Ishikawa (cell line): ENCODE measurements around the gene POLG.
A peak's percentile ranks its signal among the peaks of the same experiment; 100 is the strongest.

Experiments
- CEBPB ChIP-seq: IDR thresholded peaks from 2 replicates; pipeline ENCODE4 v1.6.1; 2012
- CREB1 ChIP-seq: IDR thresholded peaks from 2 replicates; pipeline ENCODE4 v1.6.1; 2012; ENCODE audit warnings: low read depth
- EGR1 ChIP-seq: IDR thresholded peaks from 2 replicates; pipeline ENCODE4 v1.6.1; 2012
- EP300 ChIP-seq: IDR thresholded peaks from 2 replicates; pipeline ENCODE4 v1.6.1; 2012; ENCODE audit warnings: borderline replicate concordance
- FOXM1 ChIP-seq: IDR thresholded peaks from 2 replicates; pipeline ENCODE4 v1.6.1; 2012; ENCODE audit warnings: low read depth, borderline replicate concordance
- NFIC ChIP-seq: IDR thresholded peaks from 2 replicates; pipeline ENCODE4 v1.6.1; 2012
- RAD21 ChIP-seq: IDR thresholded peaks from 2 replicates; pipeline ENCODE4 v1.6.1; 2012; ENCODE audit warnings: low read depth
- TAF1 ChIP-seq: IDR thresholded peaks from 2 replicates; pipeline ENCODE4 v1.6.1; 2012; ENCODE audit warnings: low read depth, mild to moderate bottlenecking
- TCF12 ChIP-seq: IDR thresholded peaks from 2 replicates; pipeline ENCODE4 v1.6.1; 2012; ENCODE audit warnings: low read depth
- TEAD4 ChIP-seq: IDR thresholded peaks from 2 replicates; pipeline ENCODE4 v1.6.1; 2012
- YY1 ChIP-seq: IDR thresholded peaks from 2 replicates; pipeline ENCODE4 v1.6.1; 2012; ENCODE audit warnings: low read depth
- ZBTB7A ChIP-seq: IDR thresholded peaks from 2 replicates; pipeline ENCODE4 v1.6.1; 2012; ENCODE audit warnings: low read depth
- TF ChIP-seq, protein P1 (sequence below): IDR thresholded peaks from 2 replicates; pipeline ENCODE4 v1.6.1; 2012
- TF ChIP-seq, protein P2 (sequence below): IDR thresholded peaks from 2 replicates; pipeline ENCODE4 v1.6.1; 2012; ENCODE audit warnings: low read depth, mild to moderate bottlenecking
- TF ChIP-seq, protein P3 (sequence below): IDR thresholded peaks from 2 replicates; pipeline ENCODE4 v1.6.1; 2012

The POLG gene

DNA sequence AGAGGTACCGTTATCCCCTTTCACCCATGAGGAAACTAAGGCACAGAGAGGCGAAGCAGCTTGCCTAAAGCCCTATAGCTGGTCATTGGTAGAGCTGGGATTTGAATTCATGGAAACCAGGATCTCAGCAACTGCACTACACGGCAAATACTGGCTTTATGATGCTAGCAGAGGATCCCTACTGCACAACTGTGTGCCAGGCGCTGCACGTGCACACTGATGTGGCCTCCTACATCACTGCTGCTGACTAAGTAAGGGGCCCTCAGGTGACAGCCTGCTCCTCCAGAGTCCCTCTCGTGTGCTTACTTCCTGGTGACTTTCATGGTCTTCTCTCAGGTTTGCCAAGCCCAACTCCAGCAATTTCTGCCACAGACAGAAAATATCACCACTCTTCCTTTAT is 3.4 kb upstream of the POLG start:
- TF ChIP-seq TAF1 (no peak), RAD21 (no peak), EGR1 (no peak), YY1 (no peak), CREB1 (no peak), ZBTB7A (no peak), NFIC (no peak), EP300 (no peak), FOXM1 (no peak), CEBPB (no peak)
- TF ChIP-seq, protein P1, sequence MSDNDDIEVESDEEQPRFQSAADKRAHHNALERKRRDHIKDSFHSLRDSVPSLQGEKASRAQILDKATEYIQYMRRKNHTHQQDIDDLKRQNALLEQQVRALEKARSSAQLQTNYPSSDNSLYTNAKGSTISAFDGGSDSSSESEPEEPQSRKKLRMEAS, result no peak
- TF ChIP-seq, protein P2, sequence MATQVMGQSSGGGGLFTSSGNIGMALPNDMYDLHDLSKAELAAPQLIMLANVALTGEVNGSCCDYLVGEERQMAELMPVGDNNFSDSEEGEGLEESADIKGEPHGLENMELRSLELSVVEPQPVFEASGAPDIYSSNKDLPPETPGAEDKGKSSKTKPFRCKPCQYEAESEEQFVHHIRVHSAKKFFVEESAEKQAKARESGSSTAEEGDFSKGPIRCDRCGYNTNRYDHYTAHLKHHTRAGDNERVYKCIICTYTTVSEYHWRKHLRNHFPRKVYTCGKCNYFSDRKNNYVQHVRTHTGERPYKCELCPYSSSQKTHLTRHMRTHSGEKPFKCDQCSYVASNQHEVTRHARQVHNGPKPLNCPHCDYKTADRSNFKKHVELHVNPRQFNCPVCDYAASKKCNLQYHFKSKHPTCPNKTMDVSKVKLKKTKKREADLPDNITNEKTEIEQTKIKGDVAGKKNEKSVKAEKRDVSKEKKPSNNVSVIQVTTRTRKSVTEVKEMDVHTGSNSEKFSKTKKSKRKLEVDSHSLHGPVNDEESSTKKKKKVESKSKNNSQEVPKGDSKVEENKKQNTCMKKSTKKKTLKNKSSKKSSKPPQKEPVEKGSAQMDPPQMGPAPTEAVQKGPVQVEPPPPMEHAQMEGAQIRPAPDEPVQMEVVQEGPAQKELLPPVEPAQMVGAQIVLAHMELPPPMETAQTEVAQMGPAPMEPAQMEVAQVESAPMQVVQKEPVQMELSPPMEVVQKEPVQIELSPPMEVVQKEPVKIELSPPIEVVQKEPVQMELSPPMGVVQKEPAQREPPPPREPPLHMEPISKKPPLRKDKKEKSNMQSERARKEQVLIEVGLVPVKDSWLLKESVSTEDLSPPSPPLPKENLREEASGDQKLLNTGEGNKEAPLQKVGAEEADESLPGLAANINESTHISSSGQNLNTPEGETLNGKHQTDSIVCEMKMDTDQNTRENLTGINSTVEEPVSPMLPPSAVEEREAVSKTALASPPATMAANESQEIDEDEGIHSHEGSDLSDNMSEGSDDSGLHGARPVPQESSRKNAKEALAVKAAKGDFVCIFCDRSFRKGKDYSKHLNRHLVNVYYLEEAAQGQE, result no peak

DNA sequence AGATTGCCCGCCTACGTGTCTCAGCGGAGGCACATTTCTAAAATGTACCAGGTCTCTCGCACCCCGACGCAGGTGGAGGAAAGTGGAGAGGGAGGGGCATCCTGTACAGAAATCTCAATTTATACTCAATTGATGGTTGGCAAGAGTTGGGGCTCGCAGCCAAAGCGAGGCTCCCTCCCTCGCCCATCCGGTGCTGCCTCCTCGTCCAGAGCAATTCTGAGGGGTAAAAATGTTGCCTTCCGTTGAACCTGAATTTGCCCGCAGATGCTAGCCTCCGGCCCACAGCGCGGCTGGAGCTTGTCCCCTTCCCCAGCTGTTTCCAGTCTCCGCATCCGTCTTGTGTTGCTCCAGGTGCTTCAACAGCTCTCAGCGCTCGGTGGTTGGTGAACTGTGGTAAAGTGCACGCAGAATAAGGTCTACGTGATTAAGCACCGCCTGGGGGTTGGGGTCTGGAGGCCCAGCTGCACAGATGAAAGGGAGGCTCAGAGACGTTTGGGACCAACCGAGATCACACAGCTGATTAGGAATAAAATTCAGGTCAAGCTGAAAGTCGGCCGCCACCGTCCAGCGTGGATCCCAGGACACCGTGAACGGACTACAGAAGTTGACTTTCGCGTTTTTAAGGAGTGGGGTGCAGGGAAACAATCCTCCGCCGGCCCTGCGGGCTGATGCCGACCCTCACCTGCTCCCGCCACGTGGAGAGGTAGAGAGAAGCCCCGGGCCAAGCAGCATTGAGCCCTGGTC is 846 bp upstream of the POLG start:
- TF ChIP-seq YY1 (no peak), EGR1 (no peak), TEAD4 (no peak), FOXM1 (no peak), TCF12 (no peak), RAD21 (no peak), NFIC (no peak; the same call in 1 of the 2 replicates), ZBTB7A (no peak), CEBPB (no peak)
- TF ChIP-seq, protein P2, result no peak

DNA sequence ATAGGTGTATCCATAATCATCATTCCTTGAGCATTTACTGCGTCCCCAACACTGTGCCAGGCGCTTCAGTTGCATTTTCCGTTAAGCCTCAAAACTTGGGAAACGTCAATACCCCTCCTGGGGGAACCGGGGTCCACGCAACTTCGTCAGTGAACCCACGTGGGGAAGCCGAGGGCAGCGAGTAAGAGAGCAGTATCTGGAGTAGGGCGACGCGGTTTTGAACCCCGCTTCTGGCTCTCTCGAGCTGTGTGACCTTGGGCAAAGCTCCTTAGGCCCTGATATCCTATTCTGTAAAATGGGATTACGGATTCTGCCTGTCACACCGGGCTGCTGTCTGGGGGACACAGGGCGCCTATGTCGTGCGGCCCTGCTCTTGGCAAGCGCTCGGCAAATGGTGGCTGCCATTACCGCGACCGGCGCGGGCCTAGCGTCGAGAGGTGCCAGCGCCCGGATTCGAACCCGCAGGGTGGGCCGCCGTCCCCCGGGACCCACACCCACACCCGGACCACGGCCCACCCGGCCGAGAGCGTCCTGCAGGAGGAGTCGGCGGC is 590 bp downstream of the POLG start:
- TF ChIP-seq YY1 (0 out of 2 replicates have a peak, but pooled peaks have one; percentile 73), RAD21 (no peak), TCF12 (0 out of 2 replicates have a peak, but pooled peaks have one; percentile 17)
- TF ChIP-seq, protein P1, result peak; percentile 42; the same call in 1 of the 2 replicates

DNA sequence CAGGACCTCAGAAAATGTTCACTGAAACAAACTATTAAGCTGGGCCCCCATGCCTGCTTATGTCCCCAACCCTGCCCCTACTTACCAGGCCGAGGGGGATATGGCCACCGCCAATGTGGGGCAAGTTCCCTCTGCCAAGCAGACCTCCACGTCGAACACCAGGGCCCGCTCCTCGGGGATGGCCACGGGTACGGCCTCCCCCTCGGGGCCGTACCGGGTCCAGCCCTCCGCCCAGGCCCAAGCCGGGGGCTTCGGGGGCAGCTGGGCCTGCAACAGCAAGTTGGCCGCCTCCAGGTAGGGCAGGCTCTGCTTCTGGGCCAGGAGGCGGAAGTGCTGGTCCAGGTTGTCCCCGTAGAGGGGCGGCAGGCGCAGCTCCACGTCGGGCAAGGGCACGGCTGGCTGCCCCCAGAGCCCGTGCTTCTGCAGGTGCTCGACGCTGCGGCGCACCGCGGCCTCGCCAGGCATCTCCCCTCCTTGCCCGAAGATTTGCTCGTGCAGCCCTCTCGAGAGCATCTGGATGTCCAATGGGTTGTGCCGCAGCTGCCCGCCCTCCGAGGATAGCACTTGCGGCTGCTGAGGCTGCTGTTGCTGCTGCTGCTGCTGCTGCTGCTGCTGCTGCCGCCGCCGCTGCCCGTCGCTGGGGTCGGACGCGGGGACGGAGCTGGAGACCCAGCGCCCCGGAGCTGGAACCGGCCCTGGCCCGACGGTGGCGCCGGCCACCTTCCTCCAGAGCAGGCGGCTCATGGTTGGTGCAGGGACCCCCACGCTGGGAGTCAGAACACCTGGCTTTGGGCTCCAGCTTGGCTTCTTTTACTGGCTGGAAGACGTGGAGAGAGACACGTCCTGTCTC is 1.4 kb downstream of the POLG start:
- TF ChIP-seq, protein P2, result no peak
- TF ChIP-seq TEAD4 (no peak), CREB1 (no peak), FOXM1 (no peak), CEBPB (no peak), TCF12 (no peak), TAF1 (no peak), EP300 (no peak), YY1 (no peak), NFIC (no peak), RAD21 (no peak), EGR1 (no peak), ZBTB7A (no peak)
- TF ChIP-seq, protein P1, result no peak
- TF ChIP-seq, protein P3, sequence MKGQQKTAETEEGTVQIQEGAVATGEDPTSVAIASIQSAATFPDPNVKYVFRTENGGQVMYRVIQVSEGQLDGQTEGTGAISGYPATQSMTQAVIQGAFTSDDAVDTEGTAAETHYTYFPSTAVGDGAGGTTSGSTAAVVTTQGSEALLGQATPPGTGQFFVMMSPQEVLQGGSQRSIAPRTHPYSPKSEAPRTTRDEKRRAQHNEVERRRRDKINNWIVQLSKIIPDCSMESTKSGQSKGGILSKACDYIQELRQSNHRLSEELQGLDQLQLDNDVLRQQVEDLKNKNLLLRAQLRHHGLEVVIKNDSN, result no peak
